ENCODE results near the gene CCL15.

Gene CCL15, protein sequence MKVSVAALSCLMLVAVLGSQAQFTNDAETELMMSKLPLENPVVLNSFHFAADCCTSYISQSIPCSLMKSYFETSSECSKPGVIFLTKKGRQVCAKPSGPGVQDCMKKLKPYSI

DNA sequence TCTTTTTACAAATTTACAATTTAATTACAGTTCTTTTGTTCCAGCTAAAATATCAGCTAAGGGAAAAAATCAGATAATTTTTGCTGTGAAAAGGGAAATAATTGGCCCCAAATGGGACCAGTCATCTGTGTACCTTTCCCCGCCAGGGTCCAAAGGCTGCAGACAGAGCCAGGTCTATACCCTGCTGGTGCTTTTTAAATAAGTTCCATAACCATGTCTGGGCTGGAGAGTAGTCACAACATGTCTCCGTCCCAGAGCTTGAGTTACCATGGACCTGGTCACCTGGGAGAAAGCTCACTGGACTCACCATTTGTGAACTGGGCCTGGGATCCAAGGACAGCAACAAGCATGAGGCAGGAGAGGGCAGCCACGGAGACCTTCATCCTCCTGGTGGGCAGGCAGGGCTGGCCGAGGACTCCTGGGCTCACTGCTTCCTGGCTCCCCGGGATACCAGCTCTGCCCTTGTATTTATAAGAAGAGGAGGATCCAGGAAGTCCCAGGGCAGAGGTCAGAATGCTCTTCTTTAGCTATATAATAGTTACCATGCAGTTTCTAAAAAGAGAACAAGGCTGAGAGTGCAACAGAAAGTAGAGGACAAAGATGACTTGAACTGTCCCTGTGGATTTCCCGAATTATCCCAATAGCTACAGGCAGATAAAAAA, at the start of gene CCL15:
CCL15 (minus strand) TSS at position 444 of the 662 bp plus-strand sequence; CDS start at position 383, 61 bp downstream.
- no peaks in the 10 kb centered on the region for H3K27me3 ChIP-seq (ENCODE audit: control insufficient read depth in 2 of 2, insufficient read depth in 2 of 2, low read length in 2 of 2)
- peak within 1 kb of the TSS; percentile 72 to 73 for H3K9ac ChIP-seq (ENCODE audit: low read depth in 1 of 2, low read length in 2 of 2)
- H3K27ac ChIP-seq (ENCODE audit: low read depth in 2 of 2, low read length in 2 of 2), result peak within 1 kb of the TSS; percentile 85 to 91
- peaks cover 16 to 17% of the 10 kb centered on the region in 2 donors for H3K36me3 ChIP-seq (ENCODE audit: control insufficient read depth in 2 of 2, insufficient read depth in 2 of 2, low read length in 2 of 2)
- H3K4me1 ChIP-seq (ENCODE audit: control insufficient read depth in 2 of 2, insufficient read depth in 2 of 2, low read length in 2 of 2), result peaks cover 9 to 23% of the 10 kb centered on the region in 2 donors
- peak within 1 kb of the TSS; percentile 81 to 86 for H3K4me3 ChIP-seq (ENCODE audit: low read length in 2 of 2)
- H3K9me3 ChIP-seq (ENCODE audit: control insufficient read depth in 2 of 2, low read length in 2 of 2), result no peaks in the 10 kb centered on the region

GRCh38 chr17:36049643-36050042, 48.3 kb upstream of the CCL15 start:
- Histone ChIP-seq H3K27me3 (ENCODE audit: control insufficient read depth in 2 of 2, insufficient read depth in 2 of 2, low read length in 2 of 2) (no peaks in the 10 kb centered on the region), H3K9me3 (ENCODE audit: control insufficient read depth in 2 of 2, low read length in 2 of 2) (peaks cover 3 to 7% of the 10 kb centered on the region in 2 donors), H3K4me3 (ENCODE audit: low read length in 2 of 2) (no peak overlapping the region), H3K36me3 (ENCODE audit: control insufficient read depth in 2 of 2, insufficient read depth in 2 of 2, low read length in 2 of 2) (no peaks in the 10 kb centered on the region), H3K4me1 (ENCODE audit: control insufficient read depth in 2 of 2, insufficient read depth in 2 of 2, low read length in 2 of 2) (no peaks in the 10 kb centered on the region), H3K27ac (ENCODE audit: low read depth in 2 of 2, low read length in 2 of 2) (no peak overlapping the region), H3K9ac (ENCODE audit: low read depth in 1 of 2, low read length in 2 of 2) (no peak overlapping the region)

DNA sequence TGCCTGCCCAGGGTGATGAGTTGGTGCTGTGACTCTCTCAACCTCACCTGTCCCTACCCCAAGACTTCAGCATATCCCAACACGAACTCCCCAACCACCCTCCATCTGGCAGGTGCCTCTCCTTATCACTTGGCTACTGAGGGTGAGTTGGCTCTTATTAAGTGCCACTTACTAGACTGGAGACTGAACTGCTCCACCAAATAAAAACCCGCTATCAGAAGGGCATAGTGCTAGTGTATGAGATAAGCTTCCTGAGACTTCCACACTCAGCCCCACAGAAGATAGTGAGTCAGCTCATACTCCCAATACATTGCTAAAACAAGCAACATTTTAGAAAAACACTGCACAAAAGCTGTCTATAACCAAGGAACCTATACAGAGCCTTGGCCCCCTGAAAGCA, 46.7 kb upstream of the CCL15 start:
- Histone ChIP-seq H3K9me3 (ENCODE audit: control insufficient read depth in 2 of 2, low read length in 2 of 2) (peaks cover 3 to 7% of the 10 kb centered on the region in 2 donors), H3K4me1 (ENCODE audit: control insufficient read depth in 2 of 2, insufficient read depth in 2 of 2, low read length in 2 of 2) (no peaks in the 10 kb centered on the region), H3K4me3 (ENCODE audit: low read length in 2 of 2) (no peak overlapping the region), H3K27me3 (ENCODE audit: control insufficient read depth in 2 of 2, insufficient read depth in 2 of 2, low read length in 2 of 2) (no peaks in the 10 kb centered on the region), H3K27ac (ENCODE audit: low read depth in 2 of 2, low read length in 2 of 2) (no peak overlapping the region), H3K36me3 (ENCODE audit: control insufficient read depth in 2 of 2, insufficient read depth in 2 of 2, low read length in 2 of 2) (no peaks in the 10 kb centered on the region), H3K9ac (ENCODE audit: low read depth in 1 of 2, low read length in 2 of 2) (no peak overlapping the region)

- Histone ChIP-seq H3K27ac (ENCODE audit: low read depth in 2 of 2, low read length in 2 of 2) (no peak overlapping the region), H3K27me3 (ENCODE audit: control insufficient read depth in 2 of 2, insufficient read depth in 2 of 2, low read length in 2 of 2) (no peaks in the 10 kb centered on the region), H3K4me1 (ENCODE audit: control insufficient read depth in 2 of 2, insufficient read depth in 2 of 2, low read length in 2 of 2) (peaks cover 5 to 7% of the 10 kb centered on the region in 2 donors), H3K9me3 (ENCODE audit: control insufficient read depth in 2 of 2, low read length in 2 of 2) (no peaks in the 10 kb centered on the region), H3K9ac (ENCODE audit: low read depth in 1 of 2, low read length in 2 of 2) (no peak overlapping the region), H3K36me3 (ENCODE audit: control insufficient read depth in 2 of 2, insufficient read depth in 2 of 2, low read length in 2 of 2) (no peaks in the 10 kb centered on the region), H3K4me3 (ENCODE audit: low read length in 2 of 2) (no peak overlapping the region)
These were observed 34.9 kb upstream of the CCL15 start for GRCh38 chr17:36036235-36036634.

DNA sequence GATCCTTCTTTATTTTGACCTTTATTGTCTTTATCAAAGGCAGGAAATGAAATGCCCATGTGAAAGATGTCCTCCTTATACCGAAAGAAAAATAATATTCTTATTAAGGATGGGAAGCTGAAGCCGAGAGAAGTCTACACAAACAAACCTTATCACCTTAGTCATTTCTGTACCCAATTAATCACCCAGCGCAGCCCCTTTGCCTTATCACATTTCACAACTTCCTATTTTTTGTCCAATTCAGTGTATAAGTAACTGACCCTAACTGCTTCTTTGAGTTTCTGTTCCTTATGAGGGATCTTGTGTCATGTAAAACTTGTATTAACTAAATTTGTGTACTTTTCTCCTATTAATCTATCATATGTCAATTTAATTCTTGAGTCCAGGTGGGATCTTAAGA, 32.8 kb upstream of the CCL15 start:
- Histone ChIP-seq H3K9ac (ENCODE audit: low read depth in 1 of 2, low read length in 2 of 2) (no peak overlapping the region), H3K4me3 (ENCODE audit: low read length in 2 of 2) (no peak overlapping the region)

GRCh38 chr17:36030956-36031355, 29.6 kb upstream of the CCL15 start:
- H3K9me3 ChIP-seq (ENCODE audit: control insufficient read depth in 2 of 2, low read length in 2 of 2), result no peaks in the 10 kb centered on the region
- H3K9ac ChIP-seq (ENCODE audit: low read depth in 1 of 2, low read length in 2 of 2), result no peak overlapping the region
- peaks cover 15 to 18% of the 10 kb centered on the region in 2 donors for H3K4me1 ChIP-seq (ENCODE audit: control insufficient read depth in 2 of 2, insufficient read depth in 2 of 2, low read length in 2 of 2)
- peak overlapping the region; percentile 46 to 56 for H3K27ac ChIP-seq (ENCODE audit: low read depth in 2 of 2, low read length in 2 of 2)
- no peak overlapping the region for H3K4me3 ChIP-seq (ENCODE audit: low read length in 2 of 2)
- no peaks in the 10 kb centered on the region for H3K27me3 ChIP-seq (ENCODE audit: control insufficient read depth in 2 of 2, insufficient read depth in 2 of 2, low read length in 2 of 2)
- no peaks in the 10 kb centered on the region for H3K36me3 ChIP-seq (ENCODE audit: control insufficient read depth in 2 of 2, insufficient read depth in 2 of 2, low read length in 2 of 2)

More for the DNA sequence above, 32.8 kb upstream of the CCL15 start:
- Histone ChIP-seq H3K4me1 (ENCODE audit: control insufficient read depth in 2 of 2, insufficient read depth in 2 of 2, low read length in 2 of 2) (peaks cover 15 to 18% of the 10 kb centered on the region in 2 donors), H3K27ac (ENCODE audit: low read depth in 2 of 2, low read length in 2 of 2) (no peak overlapping the region), H3K9me3 (ENCODE audit: control insufficient read depth in 2 of 2, low read length in 2 of 2) (no peaks in the 10 kb centered on the region), H3K36me3 (ENCODE audit: control insufficient read depth in 2 of 2, insufficient read depth in 2 of 2, low read length in 2 of 2) (no peaks in the 10 kb centered on the region), H3K27me3 (ENCODE audit: control insufficient read depth in 2 of 2, insufficient read depth in 2 of 2, low read length in 2 of 2) (no peaks in the 10 kb centered on the region)

DNA sequence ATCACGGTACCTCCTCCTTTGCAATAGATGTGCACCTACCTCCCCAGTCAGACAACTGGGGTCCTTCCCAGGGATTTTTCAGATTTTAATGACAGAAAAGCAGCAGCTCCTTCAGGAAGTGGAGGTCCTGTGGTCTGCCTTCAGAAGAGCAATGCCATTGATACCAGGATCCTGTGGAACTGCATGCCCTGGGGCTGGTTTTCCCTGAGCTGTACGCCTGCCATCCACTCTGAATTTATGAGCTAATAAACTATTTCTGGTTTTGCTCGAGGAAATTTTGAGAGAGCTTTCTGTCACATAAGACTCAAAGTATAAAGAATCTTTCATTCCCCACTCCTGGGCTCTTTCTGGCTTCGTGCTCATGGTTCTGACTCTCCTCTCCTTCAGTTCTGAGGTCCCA, 26.4 kb upstream of the CCL15 start:
- Histone ChIP-seq H3K36me3 (ENCODE audit: control insufficient read depth in 2 of 2, insufficient read depth in 2 of 2, low read length in 2 of 2) (no peaks in the 10 kb centered on the region), H3K4me1 (ENCODE audit: control insufficient read depth in 2 of 2, insufficient read depth in 2 of 2, low read length in 2 of 2) (peaks cover 12 to 18% of the 10 kb centered on the region in 2 donors), H3K27me3 (ENCODE audit: control insufficient read depth in 2 of 2, insufficient read depth in 2 of 2, low read length in 2 of 2) (no peaks in the 10 kb centered on the region), H3K4me3 (ENCODE audit: low read length in 2 of 2) (no peak overlapping the region), H3K9ac (ENCODE audit: low read depth in 1 of 2, low read length in 2 of 2) (no peak overlapping the region), H3K27ac (ENCODE audit: low read depth in 2 of 2, low read length in 2 of 2) (no peak overlapping the region), H3K9me3 (ENCODE audit: control insufficient read depth in 2 of 2, low read length in 2 of 2) (no peaks in the 10 kb centered on the region)

- Histone ChIP-seq H3K4me1 (ENCODE audit: control insufficient read depth in 2 of 2, insufficient read depth in 2 of 2, low read length in 2 of 2) (no peaks in the 10 kb centered on the region), H3K36me3 (ENCODE audit: control insufficient read depth in 2 of 2, insufficient read depth in 2 of 2, low read length in 2 of 2) (no peaks in the 10 kb centered on the region), H3K27me3 (ENCODE audit: control insufficient read depth in 2 of 2, insufficient read depth in 2 of 2, low read length in 2 of 2) (no peaks in the 10 kb centered on the region), H3K9ac (ENCODE audit: low read depth in 1 of 2, low read length in 2 of 2) (no peak overlapping the region), H3K4me3 (ENCODE audit: low read length in 2 of 2) (no peak overlapping the region), H3K9me3 (ENCODE audit: control insufficient read depth in 2 of 2, low read length in 2 of 2) (no peaks in the 10 kb centered on the region), H3K27ac (ENCODE audit: low read depth in 2 of 2, low read length in 2 of 2) (no peak overlapping the region)
These were observed 22.9 kb upstream of the CCL15 start for GRCh38 chr17:36024106-36024869.

DNA sequence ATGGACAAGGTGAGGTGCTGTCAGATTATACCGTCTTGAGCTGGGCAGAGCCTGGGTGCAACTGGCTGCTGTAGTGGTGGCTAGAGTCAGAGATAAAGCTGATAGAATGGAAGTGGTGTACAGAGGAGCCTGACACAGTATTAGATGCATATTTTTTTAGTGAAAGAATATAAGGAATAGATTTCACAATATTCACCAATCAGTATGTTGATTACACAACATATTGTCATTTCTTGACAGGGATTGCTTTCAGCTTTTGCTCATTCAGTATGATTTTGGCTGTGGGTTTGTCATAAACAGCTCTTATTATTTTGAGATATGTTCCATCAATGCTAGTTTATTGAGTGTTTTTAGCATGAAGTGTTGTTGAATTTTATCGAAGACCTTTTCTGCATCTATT, 18.1 kb upstream of the CCL15 start:
- no peaks in the 10 kb centered on the region for H3K9me3 ChIP-seq (ENCODE audit: control insufficient read depth in 2 of 2, low read length in 2 of 2)
- no peak overlapping the region for H3K27ac ChIP-seq (ENCODE audit: low read depth in 2 of 2, low read length in 2 of 2)

GRCh38 chr17:36017799-36018198, 16.4 kb upstream of the CCL15 start, which contains the start of gene CCL23:
CCL23 (minus strand) TSS chr17:36017972; CDS start chr17:36017897, 75 bp downstream.
- no peaks in the 10 kb centered on the region for H3K36me3 ChIP-seq (ENCODE audit: control insufficient read depth in 2 of 2, insufficient read depth in 2 of 2, low read length in 2 of 2)
- H3K4me3 ChIP-seq (ENCODE audit: low read length in 2 of 2), result no peak within 1 kb of the TSS
- H3K9ac ChIP-seq (ENCODE audit: low read depth in 1 of 2, low read length in 2 of 2), result no peak within 1 kb of the TSS
- H3K27ac ChIP-seq (ENCODE audit: low read depth in 2 of 2, low read length in 2 of 2), result no peak within 1 kb of the TSS
- no peaks in the 10 kb centered on the region for H3K27me3 ChIP-seq (ENCODE audit: control insufficient read depth in 2 of 2, insufficient read depth in 2 of 2, low read length in 2 of 2)
- H3K4me1 ChIP-seq (ENCODE audit: control insufficient read depth in 2 of 2, insufficient read depth in 2 of 2, low read length in 2 of 2), result no peaks in the 10 kb centered on the region
- no peaks in the 10 kb centered on the region for H3K9me3 ChIP-seq (ENCODE audit: control insufficient read depth in 2 of 2, low read length in 2 of 2)

More for the DNA sequence above, 18.1 kb upstream of the CCL15 start:
- no peak overlapping the region for H3K4me3 ChIP-seq (ENCODE audit: low read length in 2 of 2)
- H3K36me3 ChIP-seq (ENCODE audit: control insufficient read depth in 2 of 2, insufficient read depth in 2 of 2, low read length in 2 of 2), result no peaks in the 10 kb centered on the region
- H3K9ac ChIP-seq (ENCODE audit: low read depth in 1 of 2, low read length in 2 of 2), result no peak overlapping the region
- H3K4me1 ChIP-seq (ENCODE audit: control insufficient read depth in 2 of 2, insufficient read depth in 2 of 2, low read length in 2 of 2), result no peaks in the 10 kb centered on the region
- H3K27me3 ChIP-seq (ENCODE audit: control insufficient read depth in 2 of 2, insufficient read depth in 2 of 2, low read length in 2 of 2), result no peaks in the 10 kb centered on the region

Measured in mucosa of rectum (tissue), 2 donors.